ENCODE measurements around the gene GPI. TPM values are rescaled to one million over a fixed set of nuclear protein-coding genes. Genes with fewer than 3 reads are reported as not detected.

GPI gene
- total and polyA plus RNA-seq, 2 of the 8 experiments (the other 6 are each of a cell fraction or from before 2014, with no cell fraction given), result 171 to 360 TPM

- TF ChIP-seq FOSL1 (IDR thresholded peaks at IDR 0.05; ENCODE audit: insufficient read depth, low read depth, low read length) (no peak), SP4 (IDR thresholded peaks at IDR 0.05; ENCODE audit: low read length) (no peak), CTBP2 (IDR thresholded peaks at IDR 0.05; ENCODE audit: borderline replicate concordance, insufficient read depth, insufficient read length, low read length) (no peak), KDM4A (IDR thresholded peaks at IDR 0.05; ENCODE audit: low read depth, low read length, severe bottlenecking) (no peak)
Measured at GRCh38 chr19:34432797-34433196, 67.8 kb downstream of the GPI start (continued).
